HepG2 (cell line): ENCODE measurements around the gene JUND. TPM values are rescaled to one million over a fixed set of nuclear protein-coding genes. Genes with fewer than 3 reads are reported as not detected.

Source experiments
- BCLAF1 ChIP-seq: fragments of 450-650 bp; IDR thresholded peaks from 2 replicates; pipeline ENCODE4 v1.6.1; 2017; ENCODE audit warnings: mild to moderate bottlenecking
- BORCS8-MEF2B ChIP-seq: sonication (generic); formaldehyde crosslinking; IDR thresholded peaks from 2 replicates; pipeline ENCODE4 v1.8.0; 2022; ENCODE audit warnings: mild to moderate bottlenecking, missing genetic modification reagents
- CCDC6 ChIP-seq: sonication (generic); formaldehyde crosslinking; IDR thresholded peaks from 2 replicates; pipeline ENCODE4 v1.8.1; 2022; ENCODE audit warnings: mild to moderate bottlenecking, missing genetic modification reagents, moderate library complexity
- CHCHD3 ChIP-seq: sonication (generic); formaldehyde crosslinking; IDR thresholded peaks from 2 replicates; pipeline ENCODE4 v1.8.0; 2022; ENCODE audit warnings: mild to moderate bottlenecking, missing genetic modification reagents, moderate library complexity
- ELF3 ChIP-seq: IDR thresholded peaks from 2 replicates; pipeline ENCODE4 v1.6.1; 2016; ENCODE audit warnings: missing genetic modification reagents, missing compliant biosample characterization
- FOXM1 ChIP-seq: sonication (generic); formaldehyde crosslinking; IDR thresholded peaks from 2 replicates; pipeline ENCODE4 v1.5.0; 2020; ENCODE audit warnings: missing genetic modification reagents
- KDM3A ChIP-seq: IDR thresholded peaks from 2 replicates; pipeline ENCODE4 v1.6.1; 2018; ENCODE audit warnings: low read depth, missing compliant biosample characterization
- MED8 ChIP-seq: sonication (generic); formaldehyde crosslinking; IDR thresholded peaks from 2 replicates; pipeline ENCODE4 v1.8.1; 2023; ENCODE audit warnings: mild to moderate bottlenecking, missing genetic modification reagents; ENCODE audit not compliant: insufficient replicate concordance
- MEF2D ChIP-seq: sonication (generic); formaldehyde crosslinking; IDR thresholded peaks from 2 replicates; pipeline ENCODE4 v1.5.1; 2020; ENCODE audit warnings: mild to moderate bottlenecking, missing genetic modification reagents
- MLX ChIP-seq: IDR thresholded peaks from 2 replicates; pipeline ENCODE4 v1.6.1; 2016
- MXD4 ChIP-seq: IDR thresholded peaks from 2 replicates; pipeline ENCODE4 v1.6.1; 2016; ENCODE audit warnings: mild to moderate bottlenecking, missing biosample characterization, missing genetic modification reagents
- NFKBIZ ChIP-seq: IDR thresholded peaks from 2 replicates; pipeline ENCODE4 v1.6.1; 2018; ENCODE audit warnings: missing genetic modification reagents, missing compliant biosample characterization
- NFYB ChIP-seq: sonication (generic); formaldehyde crosslinking; IDR thresholded peaks from 2 replicates; pipeline ENCODE4 v1.4.0; 2020; ENCODE audit warnings: missing genetic modification reagents
- POGZ ChIP-seq: sonication (generic); formaldehyde crosslinking; IDR thresholded peaks from 2 replicates; pipeline ENCODE4 v1.4.0; 2020; ENCODE audit warnings: mild to moderate bottlenecking, missing genetic modification reagents
- RXRB ChIP-seq: IDR thresholded peaks from 2 replicates; pipeline ENCODE4 v1.6.1; 2016; ENCODE audit warnings: borderline replicate concordance, missing genetic modification reagents, missing compliant biosample characterization
- SALL1 ChIP-seq: sonication (generic); formaldehyde crosslinking; IDR thresholded peaks from 2 replicates; pipeline ENCODE4 v1.8.0; 2022; ENCODE audit warnings: mild to moderate bottlenecking, missing genetic modification reagents
- TCF7L2 ChIP-seq: IDR thresholded peaks from 2 replicates; pipeline ENCODE4 v1.6.1; 2011; ENCODE audit warnings: mild to moderate bottlenecking, low read depth, low read length, moderate library complexity
- ZBTB14 ChIP-seq: sonication (generic); formaldehyde crosslinking; IDR thresholded peaks from 2 replicates; pipeline ENCODE4 v1.4.0; 2020; ENCODE audit warnings: missing genetic modification reagents
- ZBTB26 ChIP-seq: IDR thresholded peaks from 2 replicates; pipeline ENCODE4 v1.6.1; 2016; ENCODE audit warnings: missing compliant biosample characterization, missing genetic modification reagents, borderline replicate concordance
- ZMYM4 ChIP-seq: sonication (generic); formaldehyde crosslinking; IDR thresholded peaks from 2 replicates; pipeline ENCODE4 v1.8.1; 2023; ENCODE audit warnings: mild to moderate bottlenecking, missing genetic modification reagents
- ZNF235 ChIP-seq: sonication (generic); formaldehyde crosslinking; IDR thresholded peaks from 2 replicates; pipeline ENCODE4 v1.8.1; 2023; ENCODE audit warnings: mild to moderate bottlenecking, missing genetic modification reagents, borderline replicate concordance
- ZNF263 ChIP-seq: sonication (generic); formaldehyde crosslinking; IDR thresholded peaks from 2 replicates; pipeline ENCODE4 v1.4.0; 2020; ENCODE audit warnings: missing genetic modification reagents
- ZNF343 ChIP-seq: sonication (generic); formaldehyde crosslinking; IDR thresholded peaks from 2 replicates; pipeline ENCODE4 v1.4.0; 2020; ENCODE audit warnings: mild to moderate bottlenecking, missing genetic modification reagents
- ZNF775 ChIP-seq: sonication (generic); formaldehyde crosslinking; IDR thresholded peaks from 2 replicates; pipeline ENCODE4 v1.4.0; 2020; ENCODE audit warnings: missing genetic modification reagents, mild to moderate bottlenecking, moderate library complexity, borderline replicate concordance
- ZNF780A ChIP-seq: sonication (generic); formaldehyde crosslinking; IDR thresholded peaks from 2 replicates; pipeline ENCODE4 v1.8.0; 2022; ENCODE audit warnings: mild to moderate bottlenecking, missing genetic modification reagents, moderate library complexity
- ZSCAN20 ChIP-seq: sonication (generic); formaldehyde crosslinking; IDR thresholded peaks from 2 replicates; pipeline ENCODE4 v1.4.0; 2020; ENCODE audit warnings: missing genetic modification reagents, mild to moderate bottlenecking, borderline replicate concordance
- polyA plus RNA-seq, 8 experiments: library from polyadenylated mRNA; depleted of rRNA in 3 of 8; stranded (reverse) in 7 of 8; unstranded in 1 of 8; fragments of >200 nt; fragmentation: Illumina TruSeq in 4 of 8; extraction: Trizol in 4 of 8; gene quantifications; 2 replicates each; pipeline versions ENCODE4 v1.2.1 to v1.2.3, GENCODE V29; 2011 to 2016; ENCODE audit warnings: low read depth in 4 of 8, missing spikeins in 1 of 8, mixed read lengths in 1 of 8; ENCODE audit not compliant: insufficient read depth in 1 of 8
- total RNA-seq, 5 experiments: library from RNA; depleted of rRNA; stranded (reverse); fragments of >200 nt; fragmentation: Illumina TruSeq; extraction: Trizol; gene quantifications; 2 replicates each; pipeline ENCODE4 v1.2.3, GENCODE V29; 2016; ENCODE audit warnings: low read depth in 1 of 5

The JUND gene
- total and polyA plus RNA-seq, 2 of the 13 experiments (the other 11 are each of a cell fraction or from before 2014, with no cell fraction given) = 41.2 to 59.8 TPM

GRCh38 chr19:18291590-18292461 is 10.4 kb upstream of the JUND start (continued):
- TF ChIP-seq SALL1 (peak; percentile 51), ZMYM4 (CRISPR knock-in tag) (peak; percentile 60; the same call in 1 of the 2 replicates), ZNF263 (CRISPR knock-in tag) (peak; percentile 55; the same call in 1 of the 2 replicates), MXD4 (CRISPR knock-in tag) (peak; percentile 49; the same call in 1 of the 2 replicates), BCLAF1 (no peak), CHCHD3 (CRISPR knock-in tag) (no peak), ZBTB26 (no peak), ELF3 (CRISPR knock-in tag) (peak; percentile 41), ZNF780A (CRISPR knock-in tag) (no peak), TCF7L2 (no peak), ZNF775 (CRISPR knock-in tag) (no peak), ZNF343 (0 out of 2 replicates have a peak, but pooled peaks have one; percentile 47), ZSCAN20 (CRISPR knock-in tag) (peak; percentile 76; the same call in 1 of the 2 replicates), MED8 (CRISPR knock-in tag) (no peak), ZBTB14 (CRISPR knock-in tag) (no peak), NFKBIZ (CRISPR knock-in tag) (no peak), CCDC6 (CRISPR knock-in tag) (no peak), ZNF235 (CRISPR knock-in tag) (peak; percentile 24; the same call in 1 of the 2 replicates), RXRB (peak; percentile 90), POGZ (no peak), BORCS8-MEF2B (0 out of 2 replicates have a peak, but pooled peaks have one; percentile 53), KDM3A (CRISPR knock-in tag) (no peak), MLX (CRISPR knock-in tag) (no peak), NFYB (CRISPR knock-in tag) (no peak), MEF2D (CRISPR knock-in tag) (peak; percentile 45; the same call in 1 of the 2 replicates), FOXM1 (no peak)
